Stimulated activated CD4-positive, alpha-beta T cell treated with anti-CD3 and anti-CD28 coated beads, Interleukin-15, amount 100 ng/mL, for 24 hours (primary cell): Measurements from ENCODE around the gene PRMT5.
"Not testable (repeated sequence)": the region's sequence is repeated elsewhere in the genome, so short reads cannot be mapped to it uniquely, and the experiment has no call there.

ENCODE experiments used
- DNase-seq: peaks from one replicate; pipeline ENCODE4 v3.0.0-alpha.2; 2020

Gene PRMT5

GRCh38 chr14:22929961-22930364, 787 bp upstream of the PRMT5 start:
- no peak for DNase-seq

DNA sequence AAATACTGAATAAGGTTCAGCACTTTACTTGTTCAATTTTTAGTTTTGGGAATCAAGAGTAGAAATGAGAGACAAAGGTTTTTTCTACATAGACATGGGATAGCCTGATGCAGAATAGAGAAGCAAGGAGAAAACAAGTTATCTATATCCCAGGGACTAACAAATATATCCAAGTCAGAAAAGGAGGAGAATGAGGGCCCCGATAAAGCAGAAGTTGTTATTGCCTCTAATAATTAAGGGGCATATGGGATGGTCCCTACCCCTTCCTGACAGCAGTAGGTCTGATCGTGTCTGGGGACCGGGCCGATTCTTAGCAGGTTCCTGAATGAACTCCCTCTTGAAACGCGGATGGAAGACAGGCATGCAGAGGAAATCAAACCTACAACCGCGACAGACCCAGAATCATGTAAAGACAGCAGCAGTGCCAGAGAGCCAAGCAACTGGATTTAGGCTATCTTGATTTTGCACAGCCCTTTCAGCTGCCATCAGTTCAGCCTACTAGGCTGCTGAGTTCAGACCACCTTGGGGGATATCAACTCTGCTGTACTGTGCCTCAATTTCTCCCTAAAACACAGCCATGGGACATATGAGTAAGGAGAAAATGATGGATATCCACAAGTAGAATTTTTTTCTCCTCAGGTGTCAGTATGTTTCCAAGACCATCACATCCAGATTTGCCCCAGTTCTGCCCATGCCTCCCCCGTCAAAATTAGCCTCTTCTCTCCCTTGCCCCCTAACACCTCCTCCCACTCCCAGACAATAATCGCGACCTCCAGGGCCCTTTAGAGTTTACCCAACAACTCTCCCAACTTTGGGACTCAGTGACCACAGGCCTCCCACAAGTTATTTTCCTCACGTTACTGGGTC, 706 bp downstream of the PRMT5 start:
- no peak for DNase-seq

GRCh38 chr14:22926316-22926715, 2.9 kb downstream of the PRMT5 start:
- DNase-seq, result no peak

- no peak for DNase-seq
Measured at GRCh38 chr14:22925513-22925912, 3.7 kb downstream of the PRMT5 start.

DNA sequence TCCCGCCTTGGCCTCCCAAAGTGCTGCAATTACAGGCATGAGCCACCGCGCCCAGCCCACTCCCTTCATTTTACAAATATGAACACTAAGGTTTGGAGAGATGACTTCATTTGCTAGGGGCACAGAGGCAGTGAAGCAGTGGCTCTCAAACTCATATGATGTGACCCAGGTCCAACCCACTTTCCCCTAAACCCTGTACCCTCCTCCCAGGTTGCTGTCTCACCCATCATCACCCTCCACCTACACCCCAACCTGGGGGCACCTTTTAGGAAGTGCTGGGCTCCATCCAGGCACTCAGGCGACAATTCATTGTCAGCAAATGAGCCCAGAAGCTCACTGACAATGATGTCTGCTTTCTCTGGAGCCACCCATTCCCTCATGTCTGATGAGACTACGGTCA, 5.4 kb downstream of the PRMT5 start:
- no peak for DNase-seq

- DNase-seq, result no peak
Measured at GRCh38 chr14:22922294-22922693, 6.9 kb downstream of the PRMT5 start.

DNA sequence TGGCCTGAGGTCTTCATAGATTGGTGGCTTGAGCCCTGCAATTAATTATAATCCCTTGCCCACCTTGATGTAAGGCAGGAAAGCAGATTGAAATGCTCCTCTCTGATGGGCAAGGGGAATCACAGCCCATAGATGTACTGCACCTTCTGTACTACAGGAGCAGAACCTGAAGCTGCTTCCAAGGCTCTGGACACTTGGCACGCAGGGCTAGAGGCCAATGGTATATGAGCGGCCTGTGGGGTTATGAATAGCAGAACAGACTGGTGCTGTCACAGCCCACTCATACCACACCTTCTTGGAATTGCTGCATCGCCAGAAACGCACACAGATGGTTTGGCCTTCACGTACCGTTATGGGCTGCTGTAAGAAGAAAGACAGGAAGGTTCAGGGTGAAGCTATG, 8.5 kb downstream of the PRMT5 start:
- no peak for DNase-seq

- DNase-seq, result no peak
Measured at GRCh38 chr14:22919601-22919921, 9.6 kb downstream of the PRMT5 start.

- peak; percentile 100 for DNase-seq
Measured at GRCh38 chr14:22918804-22919600, 10.2 kb downstream of the PRMT5 start, which contains the start of gene RBM23. TSS of gene RBM23 (minus strand) at chr14:22919149.

GRCh38 chr14:22915886-22916521, 13.2 kb downstream of the PRMT5 start:
- no peak for DNase-seq

GRCh38 chr14:22914836-22915235, 14.3 kb downstream of the PRMT5 start:
- DNase-seq, result not testable (repeated sequence)

GRCh38 chr14:22910916-22911315, 18.3 kb downstream of the PRMT5 start:
- DNase-seq, result no peak

DNA sequence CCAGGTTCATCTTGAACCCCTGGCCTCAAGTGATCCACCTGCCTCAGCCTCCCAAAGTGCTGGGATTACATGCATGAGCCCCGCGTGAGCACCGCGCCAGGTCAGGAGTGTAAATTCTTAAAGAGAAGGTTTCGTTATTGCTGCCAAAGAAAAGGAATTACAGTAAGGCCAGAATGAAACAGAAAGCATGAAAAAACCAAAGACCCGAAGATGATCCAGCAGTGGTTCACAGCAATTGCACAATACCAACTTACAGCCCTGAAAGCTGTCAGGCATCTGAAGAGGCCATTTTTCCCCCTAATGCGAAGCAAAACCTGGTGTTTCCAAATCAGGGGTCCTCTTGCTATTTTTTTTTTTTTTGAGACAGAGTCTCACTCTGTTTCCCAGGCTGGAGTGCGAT, 20.6 kb downstream of the PRMT5 start:
- no peak for DNase-seq

GRCh38 chr14:22907429-22907828, 21.7 kb downstream of the PRMT5 start:
- no peak for DNase-seq

DNA sequence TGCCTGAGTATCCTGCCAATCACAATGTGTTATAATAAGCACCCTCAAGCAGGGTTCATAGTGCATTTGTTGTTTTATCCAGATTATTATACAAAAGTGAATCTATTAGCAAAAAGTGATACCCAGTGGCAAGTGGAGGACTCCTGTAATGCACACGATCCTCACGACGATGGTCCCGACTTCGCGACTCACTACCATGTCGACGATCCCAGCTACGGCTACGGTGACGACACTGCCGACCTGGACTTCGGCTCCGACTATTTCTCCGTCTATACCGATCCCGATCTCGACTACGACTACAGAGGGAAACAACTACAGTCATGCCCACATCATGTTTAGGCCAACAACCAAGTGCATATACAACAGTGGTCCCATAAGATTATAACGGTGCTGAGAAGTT, 23.1 kb downstream of the PRMT5 start:
- DNase-seq, result no peak

DNA sequence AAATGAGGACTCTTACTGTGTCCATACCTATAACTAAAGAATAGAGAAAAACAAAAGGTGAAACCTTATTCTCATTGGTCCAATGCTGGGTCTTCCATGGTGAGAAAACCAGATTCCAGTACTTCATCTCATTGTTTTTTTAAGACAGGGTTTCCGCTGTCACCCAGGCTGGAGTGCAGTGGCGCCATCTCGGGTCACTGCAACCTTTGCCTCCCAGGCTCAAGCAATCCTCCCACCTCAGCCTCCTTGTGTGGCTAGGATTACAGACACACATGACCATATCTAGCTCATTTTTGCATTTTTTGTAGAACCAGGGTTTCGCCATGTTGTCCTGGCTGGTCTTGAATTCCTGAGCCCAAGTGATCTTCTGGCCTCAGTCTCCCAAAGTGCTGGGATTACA, 23.5 kb downstream of the PRMT5 start:
- DNase-seq, result no peak

DNA sequence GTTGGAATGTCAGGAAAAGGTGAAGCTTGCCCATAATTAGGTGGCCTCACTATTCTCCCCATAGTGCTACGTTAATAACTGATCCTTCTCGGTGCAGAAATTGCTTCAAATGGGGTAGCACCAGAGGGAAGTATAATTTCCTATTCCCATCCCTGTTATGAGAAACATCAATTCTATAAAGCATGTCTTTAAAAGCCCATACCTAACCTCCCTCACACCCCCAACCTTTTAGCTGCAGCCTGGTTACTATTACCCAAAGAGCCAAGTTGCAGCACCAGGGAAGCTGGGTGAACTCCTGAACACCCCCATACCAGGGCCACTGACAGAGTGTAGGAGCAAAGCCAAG, 25.5 kb downstream of the PRMT5 start:
- no peak for DNase-seq

DNA sequence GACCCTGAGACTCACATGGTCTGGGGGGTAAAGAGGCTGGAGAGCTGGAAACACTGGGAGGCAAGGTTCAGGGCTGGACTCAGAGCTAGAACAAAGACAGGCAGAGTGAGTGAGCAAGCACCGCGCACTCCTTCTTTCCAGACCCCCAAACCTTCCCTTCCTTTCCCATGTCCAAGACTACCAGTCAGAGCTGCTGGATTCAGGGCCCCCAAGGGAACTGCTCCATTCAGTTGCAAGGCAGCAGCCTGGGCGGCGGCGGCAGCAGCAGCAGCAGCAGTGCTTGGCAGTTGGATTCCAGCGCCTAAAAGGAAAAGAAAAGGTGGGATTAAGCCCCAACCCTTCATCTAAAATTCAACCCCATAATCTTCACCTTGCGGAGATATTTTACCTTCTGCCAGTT, 27.4 kb downstream of the PRMT5 start:
- no peak for DNase-seq

- DNase-seq, result peak; percentile 38
Measured at GRCh38 chr14:22900081-22900799, 28.9 kb downstream of the PRMT5 start.

DNA sequence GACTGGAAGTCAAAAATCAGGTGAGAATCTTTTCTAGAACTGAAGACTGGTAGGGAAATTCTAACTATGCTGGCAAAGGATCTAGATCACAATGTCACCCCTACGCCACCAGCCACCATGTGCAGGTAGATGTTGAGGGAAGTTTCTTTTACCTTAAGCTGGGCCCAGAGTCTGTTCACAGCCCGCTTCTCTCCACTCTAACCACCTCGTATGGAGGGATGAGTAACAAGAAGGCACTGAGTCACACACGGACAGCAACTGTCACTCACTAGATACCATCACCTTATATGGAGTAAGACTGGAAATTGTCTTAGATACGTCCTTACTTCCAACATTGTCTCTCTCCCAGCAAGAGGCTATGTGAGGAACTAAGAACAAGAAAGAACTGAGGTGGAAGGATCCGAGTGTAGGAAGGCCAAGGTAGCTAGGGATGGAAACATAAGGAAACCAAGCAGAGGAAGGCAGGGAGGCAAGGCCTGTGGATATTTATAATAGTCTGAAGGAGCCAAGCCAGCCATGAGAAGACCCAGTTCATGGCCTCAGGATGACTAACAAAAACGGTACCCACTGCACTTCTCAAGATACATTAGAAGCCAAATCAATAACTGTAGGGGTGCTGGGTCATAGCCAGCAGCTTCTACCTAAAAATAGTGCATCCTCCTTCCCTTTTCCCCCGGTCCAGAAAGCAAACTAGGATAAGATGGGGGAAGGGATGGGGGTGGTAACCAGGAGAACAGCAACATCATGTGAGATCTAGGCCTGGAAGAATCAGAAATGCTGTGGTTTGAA, 30.7 kb downstream of the PRMT5 start:
- peak; percentile 31 for DNase-seq

DNA sequence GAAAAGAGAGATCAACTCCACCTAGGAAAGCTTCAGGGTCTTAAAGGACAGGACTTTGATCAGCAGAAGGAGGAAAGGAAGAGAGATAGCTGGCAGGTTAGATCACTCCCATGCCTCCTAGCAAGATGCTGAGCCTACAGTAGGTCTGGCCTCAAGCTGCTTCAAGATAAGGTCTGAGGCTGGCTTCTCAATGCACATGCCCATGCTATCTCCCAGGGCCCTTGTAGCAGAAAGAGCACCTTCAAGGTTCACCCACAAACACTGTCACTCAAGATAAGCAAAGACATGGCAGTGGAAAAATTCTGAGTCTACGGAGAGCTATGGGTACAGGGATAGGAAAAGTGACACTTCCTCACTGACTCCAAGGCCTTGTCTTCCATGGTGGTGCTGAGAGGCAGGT, 31.8 kb downstream of the PRMT5 start:
- DNase-seq, result no peak

- DNase-seq, result no peak
Measured at GRCh38 chr14:22896760-22897159, 32.4 kb downstream of the PRMT5 start.
